DMS 273 treated with DMSO at 0.1 percent for 48 hours (cell line): ENCODE data around the gene MARVELD1.

Source experiments
- DNase-seq: peaks from one replicate; lab custom pipeline; 2025; lab: John Stamatoyannopoulos, UW

Gene MARVELD1

GRCh38 chr10:97755718-97756117 is 42.2 kb downstream of the MARVELD1 start:
- no peak for DNase-seq

GRCh38 chr10:97757471-97757870 is 43.9 kb downstream of the MARVELD1 start:
- no peak for DNase-seq

GRCh38 chr10:97759158-97759887 is 45.8 kb downstream of the MARVELD1 start:
- DNase-seq, result no peak

- DNase-seq, result no peak
Observed at GRCh38 chr10:97759946-97760345, 46.4 kb downstream of the MARVELD1 start.

GRCh38 chr10:97760461-97761257 is 47.1 kb downstream of the MARVELD1 start:
- no peak for DNase-seq

GRCh38 chr10:97761331-97761865 is 47.9 kb downstream of the MARVELD1 start:
- no peak for DNase-seq

- DNase-seq, result no peak
Observed at GRCh38 chr10:97762056-97762455, 48.5 kb downstream of the MARVELD1 start.

- DNase-seq, result no peak
Observed at GRCh38 chr10:97762816-97763215, 49.3 kb downstream of the MARVELD1 start.

GRCh38 chr10:97763411-97763810 is 49.9 kb downstream of the MARVELD1 start:
- DNase-seq, result no peak

- no peak for DNase-seq
Observed at GRCh38 chr10:97763947-97764346, 50.4 kb downstream of the MARVELD1 start.

GRCh38 chr10:97764519-97764931 is 51.0 kb downstream of the MARVELD1 start:
- no peak for DNase-seq

GRCh38 chr10:97765201-97765600 is 51.7 kb downstream of the MARVELD1 start:
- DNase-seq, result no peak

GRCh38 chr10:97766106-97766810 is 52.7 kb downstream of the MARVELD1 start:
- DNase-seq, result no peak

GRCh38 chr10:97766996-97767924 is 53.7 kb downstream of the MARVELD1 start:
- no peak for DNase-seq
